Activated naive CD8-positive, alpha-beta T cell treated with anti-CD3 and anti-CD28 coated beads for 36 hours (primary cell): ENCODE data around the gene NHLH2. TPM values are rescaled to one million over a fixed set of nuclear protein-coding genes. Genes with fewer than 3 reads are reported as not detected.

Experiments used
- DNase-seq: peaks from one replicate; pipeline ENCODE4 v3.0.0; 2021
- H3K27ac Mint-ChIP-seq: one replicate; pipeline ENCODE4 v1.8.0; 2022; ENCODE audit warnings: mild to moderate bottlenecking, moderate library complexity, mixed read lengths
- H3K27me3 Mint-ChIP-seq: one replicate; pipeline ENCODE4 v1.8.0; 2022; ENCODE audit warnings: mild to moderate bottlenecking, mixed read lengths
- H3K36me3 Mint-ChIP-seq: one replicate; pipeline ENCODE4 v1.8.0; 2021; ENCODE audit warnings: mild to moderate bottlenecking, mixed read lengths
- H3K4me1 Mint-ChIP-seq: one replicate; pipeline ENCODE4 v1.8.0; 2021; ENCODE audit warnings: mixed read lengths
- H3K4me3 Mint-ChIP-seq: one replicate; pipeline ENCODE4 v1.8.0; 2022; ENCODE audit warnings: mild to moderate bottlenecking, moderate library complexity, mixed read lengths
- H3K9me3 Mint-ChIP-seq: one replicate; pipeline ENCODE4 v1.8.0; 2022; ENCODE audit warnings: mixed read lengths
- total RNA-seq, 2 experiments: library from RNA; stranded (reverse); gene quantifications; one replicate each; pipeline ENCODE4 v1.2.3, GENCODE V29; 2021

NHLH2 gene
- total RNA-seq = not detected

DNA sequence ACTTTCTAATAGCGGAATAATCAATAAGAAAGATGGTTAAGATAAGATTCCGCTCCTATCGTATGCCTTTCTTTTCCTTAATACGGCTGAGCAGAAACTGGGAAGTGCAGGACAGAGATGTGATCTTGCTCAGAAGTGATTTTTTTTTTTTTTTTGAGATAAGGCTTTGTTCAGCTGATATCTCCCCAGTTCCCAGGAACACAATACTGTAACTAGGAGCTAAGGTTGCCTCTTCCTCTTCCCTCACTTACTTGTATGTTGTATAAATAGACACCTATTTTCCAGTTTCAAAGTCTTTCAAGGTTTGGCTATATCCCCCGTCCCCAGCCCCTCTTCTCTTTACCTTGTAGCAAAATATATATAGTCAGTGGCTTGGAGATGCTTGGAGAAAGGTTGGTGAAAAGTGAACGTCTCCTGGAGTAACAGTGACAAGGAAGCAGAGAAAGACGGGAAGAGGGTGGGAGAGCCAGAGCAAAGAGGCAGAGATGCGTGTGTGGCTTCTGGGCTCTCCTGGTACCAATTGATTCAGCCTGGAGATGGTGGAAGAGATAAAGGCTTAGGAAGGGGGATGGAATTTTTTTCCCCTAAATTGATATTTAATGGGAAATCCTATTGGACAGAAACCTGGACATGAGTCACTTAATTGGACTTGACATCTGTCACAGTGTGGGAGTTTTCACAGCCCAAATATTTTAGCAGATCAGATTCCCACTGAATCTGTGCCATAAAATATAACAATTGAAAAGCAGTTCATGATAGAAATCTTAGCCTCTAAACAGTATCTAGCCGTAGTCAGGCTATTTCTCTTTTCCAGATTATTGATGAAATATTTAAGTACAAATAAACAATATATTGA is at the start of gene NHLH2:
Gene NHLH2, minus strand, starts transcription at position 522 of the 856 bp plus-strand sequence. CDS start 2,754 bp downstream, outside the sequence.
- H3K27ac Mint-ChIP-seq = no peak within 1 kb of the TSS
- DNase-seq = no peak
- H3K4me1 Mint-ChIP-seq = peaks cover 6% of the 10 kb centered on the region
- H3K4me3 Mint-ChIP-seq = no peak within 1 kb of the TSS
- H3K9me3 Mint-ChIP-seq = peaks cover 2% of the 10 kb centered on the region
- no peaks in the 10 kb centered on the region for H3K36me3 Mint-ChIP-seq
- peaks cover 71% of the 10 kb centered on the region for H3K27me3 Mint-ChIP-seq

DNA sequence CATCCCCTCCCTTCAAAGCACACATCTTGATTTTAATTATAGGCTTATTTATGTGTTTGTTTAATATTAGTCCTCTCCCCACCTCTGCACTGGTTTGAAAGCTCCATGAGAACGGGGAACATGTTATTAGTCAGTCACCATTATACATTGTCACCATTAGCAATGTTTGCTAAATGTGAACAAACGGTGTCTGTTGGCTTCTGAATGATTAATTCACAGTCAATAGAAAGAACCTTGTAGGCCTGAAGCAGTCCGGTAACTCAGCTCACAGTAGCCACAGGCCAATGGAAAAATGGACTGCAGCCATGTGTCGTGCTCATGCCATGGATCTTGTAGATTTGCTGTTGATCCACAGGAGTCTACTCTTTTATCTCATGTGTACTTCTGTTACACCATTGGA is 49.7 kb upstream of the NHLH2 start:
- Mint-ChIP-seq H3K4me3 (no peak overlapping the region), H3K27me3 (peaks cover 6% of the 10 kb centered on the region), H3K36me3 (no peaks in the 10 kb centered on the region), H3K9me3 (no peaks in the 10 kb centered on the region), H3K27ac (no peak overlapping the region), H3K4me1 (no peaks in the 10 kb centered on the region)
- no peak for DNase-seq

DNA sequence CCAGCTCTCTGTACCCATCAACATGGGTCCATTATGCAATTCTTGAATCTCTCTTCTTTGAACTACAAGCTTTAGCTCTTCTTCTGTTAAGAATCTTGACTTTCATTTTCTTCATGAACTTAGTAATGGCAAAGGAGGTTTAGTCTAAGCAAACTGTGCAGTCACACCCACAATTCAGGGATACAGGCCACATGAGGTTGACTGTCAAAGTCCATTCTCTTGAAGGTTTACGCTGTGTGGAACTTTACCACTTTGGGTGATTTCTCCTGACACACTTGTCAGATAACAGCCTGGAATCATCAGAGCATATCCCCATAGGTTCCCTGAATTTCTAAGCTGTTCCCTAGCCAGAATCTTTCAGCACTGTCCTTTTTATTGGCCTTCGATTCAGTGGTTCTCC is 48.0 kb upstream of the NHLH2 start:
- H3K27ac Mint-ChIP-seq = no peak overlapping the region

DNA sequence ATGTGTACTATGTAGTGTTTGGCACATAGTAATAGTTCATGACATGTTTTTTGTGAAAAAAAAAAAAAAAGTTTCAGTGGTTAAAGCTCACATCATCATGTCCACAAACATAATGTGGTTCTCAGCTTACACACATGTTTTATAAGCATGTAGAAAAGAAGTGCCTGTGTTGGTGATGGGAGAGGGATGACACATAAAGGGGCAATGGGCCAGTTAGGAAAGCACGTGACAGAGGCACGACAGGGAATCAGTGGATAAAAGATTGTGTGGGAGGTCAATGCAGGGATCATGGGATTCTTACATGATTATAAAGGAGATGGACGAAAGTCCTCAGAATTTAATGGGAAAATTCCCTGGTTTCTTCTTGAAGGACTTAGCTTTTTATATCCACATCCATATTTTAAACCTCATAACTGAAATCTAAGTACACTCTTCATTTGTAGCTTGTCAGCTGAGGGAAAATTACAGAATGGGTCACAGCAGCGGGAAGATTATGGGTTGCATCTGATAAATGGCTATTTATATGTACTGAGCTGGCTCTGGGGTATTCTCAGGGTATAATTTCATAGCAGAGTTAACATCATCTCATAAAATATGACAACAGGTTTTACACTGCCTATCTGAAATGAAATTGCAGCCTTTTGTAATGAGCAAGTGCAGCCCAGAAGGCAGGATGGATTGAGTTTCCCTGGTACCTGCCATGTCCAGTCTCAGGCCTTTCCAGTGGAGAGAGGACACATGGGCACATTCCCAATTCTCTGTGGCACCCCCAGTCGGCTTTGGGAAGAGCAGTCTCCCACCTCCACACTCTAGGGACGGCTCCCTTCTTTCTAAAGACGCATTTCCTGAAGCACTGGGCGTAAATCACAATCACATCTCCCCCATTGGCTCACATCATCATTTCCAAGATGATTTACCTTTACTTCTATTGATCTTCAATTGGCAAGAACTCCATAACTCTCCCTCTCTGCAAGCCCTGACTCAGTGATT is 42.3 kb upstream of the NHLH2 start:
- no peaks in the 10 kb centered on the region for H3K9me3 Mint-ChIP-seq
- no peak overlapping the region for H3K4me3 Mint-ChIP-seq
- H3K36me3 Mint-ChIP-seq = no peaks in the 10 kb centered on the region
- no peak overlapping the region for H3K27ac Mint-ChIP-seq
- H3K27me3 Mint-ChIP-seq = peaks cover 16% of the 10 kb centered on the region
- H3K4me1 Mint-ChIP-seq = no peaks in the 10 kb centered on the region
- DNase-seq = no peak

More for the DNA sequence above, 48.0 kb upstream of the NHLH2 start:
- no peak for DNase-seq
- H3K9me3 Mint-ChIP-seq = no peaks in the 10 kb centered on the region
- H3K4me1 Mint-ChIP-seq = no peaks in the 10 kb centered on the region
- no peaks in the 10 kb centered on the region for H3K36me3 Mint-ChIP-seq
- peaks cover 6% of the 10 kb centered on the region for H3K27me3 Mint-ChIP-seq
- H3K4me3 Mint-ChIP-seq = no peak overlapping the region

DNA sequence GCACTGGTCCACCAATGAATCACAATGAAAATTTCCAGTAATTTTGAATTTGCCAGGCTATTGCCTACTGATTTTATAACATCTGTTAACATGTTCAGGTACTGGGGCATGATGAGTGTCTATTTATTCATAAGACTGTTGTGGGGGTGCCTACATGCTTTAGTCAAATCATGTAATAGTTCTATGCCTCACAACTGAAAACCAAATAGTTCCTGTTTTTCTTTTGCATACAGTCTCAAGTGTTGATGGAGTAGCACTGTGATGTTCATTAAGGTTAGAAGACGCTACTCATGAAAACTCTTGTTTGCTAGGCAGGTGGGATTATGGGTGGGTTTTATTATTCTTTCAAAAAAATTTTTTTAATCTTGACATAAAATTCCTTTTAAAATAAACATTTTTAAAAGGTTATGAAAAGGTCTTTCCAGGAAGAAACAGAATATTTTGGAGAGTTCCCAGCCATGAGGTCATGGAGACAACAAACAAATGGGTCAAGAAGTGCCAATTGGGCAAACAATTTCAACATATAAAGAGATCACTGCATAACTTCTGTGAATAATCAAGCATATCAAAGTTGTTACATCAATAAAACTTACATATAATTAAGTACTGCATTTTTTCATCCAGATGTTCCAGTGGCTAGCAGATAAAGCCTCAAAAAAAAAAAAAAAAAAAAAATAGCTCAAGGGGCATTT is 40.2 kb upstream of the NHLH2 start:
- Mint-ChIP-seq H3K27me3 (peaks cover 16% of the 10 kb centered on the region), H3K27ac (no peak overlapping the region), H3K4me1 (no peaks in the 10 kb centered on the region), H3K9me3 (no peaks in the 10 kb centered on the region), H3K36me3 (no peaks in the 10 kb centered on the region), H3K4me3 (no peak overlapping the region)
- no peak for DNase-seq

DNA sequence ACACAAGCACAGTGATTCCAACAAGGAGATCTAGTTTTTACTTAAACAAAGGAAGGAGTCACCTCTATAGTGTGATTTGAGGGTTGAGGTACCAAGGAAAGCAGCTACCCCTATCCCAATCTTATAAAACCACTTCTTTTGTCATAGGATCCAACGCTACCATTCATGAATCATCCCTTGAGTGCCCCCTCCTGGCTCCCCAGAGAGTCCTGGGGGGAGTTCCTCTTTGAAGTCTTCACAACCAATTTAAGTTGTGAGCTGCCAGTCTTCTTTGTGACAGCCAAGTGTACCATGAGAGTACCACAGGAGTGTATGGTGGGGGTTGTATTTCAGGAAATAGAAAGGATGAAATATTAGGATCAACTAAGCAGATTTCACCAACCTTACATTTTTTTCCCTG is 39.1 kb upstream of the NHLH2 start:
- Mint-ChIP-seq H3K9me3 (no peaks in the 10 kb centered on the region), H3K36me3 (no peaks in the 10 kb centered on the region), H3K4me3 (no peak overlapping the region), H3K4me1 (no peaks in the 10 kb centered on the region), H3K27ac (no peak overlapping the region), H3K27me3 (peaks cover 21% of the 10 kb centered on the region)
- DNase-seq = no peak

DNA sequence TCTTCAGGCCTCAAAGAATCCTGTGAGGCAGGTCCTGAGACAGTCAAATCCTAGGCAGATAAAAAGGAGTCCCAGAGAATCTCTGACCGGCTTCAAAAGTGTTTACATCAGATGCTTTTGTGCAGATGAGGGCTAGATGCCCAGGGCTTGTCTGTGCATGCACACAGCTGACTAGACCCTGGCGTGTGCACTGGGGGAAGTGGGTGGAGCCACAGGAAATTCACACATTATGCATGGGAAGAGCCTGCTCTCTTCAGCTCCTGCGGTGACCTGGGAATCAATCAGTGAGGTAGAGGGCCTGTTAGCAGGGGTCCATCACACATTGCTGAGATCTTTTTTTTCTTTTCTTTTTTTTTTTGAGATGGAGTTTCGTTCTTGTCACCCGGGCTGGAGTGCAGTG is 36.6 kb upstream of the NHLH2 start:
- no peaks in the 10 kb centered on the region for H3K4me1 Mint-ChIP-seq
- peaks cover 31% of the 10 kb centered on the region for H3K27me3 Mint-ChIP-seq

DNA sequence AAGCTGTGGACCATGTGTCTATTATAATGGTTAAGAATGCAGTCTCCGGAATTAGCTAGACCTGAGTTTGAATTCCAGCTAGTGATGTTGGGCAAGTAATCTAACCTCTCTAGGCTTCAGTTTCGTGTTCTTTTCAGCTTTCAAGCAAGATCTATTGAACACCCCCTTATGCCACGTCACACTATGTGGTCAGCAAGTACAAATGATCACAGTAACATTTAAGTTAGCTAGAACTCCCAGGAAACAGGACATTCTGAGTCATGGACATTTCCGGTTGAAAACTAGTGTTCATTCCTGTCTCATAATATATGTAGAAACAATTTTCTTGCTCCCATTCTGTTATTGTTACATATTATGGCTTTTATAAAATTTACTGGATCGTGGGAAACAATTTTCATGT is 34.0 kb upstream of the NHLH2 start:
- Mint-ChIP-seq H3K4me1 (no peaks in the 10 kb centered on the region), H3K27ac (no peak overlapping the region), H3K27me3 (peaks cover 32% of the 10 kb centered on the region), H3K4me3 (no peak overlapping the region), H3K36me3 (no peaks in the 10 kb centered on the region), H3K9me3 (no peaks in the 10 kb centered on the region)
- no peak for DNase-seq

More for the DNA sequence above, 36.6 kb upstream of the NHLH2 start:
- Mint-ChIP-seq H3K36me3 (no peaks in the 10 kb centered on the region), H3K27ac (no peak overlapping the region), H3K9me3 (no peaks in the 10 kb centered on the region), H3K4me3 (no peak overlapping the region)
- no peak for DNase-seq

DNA sequence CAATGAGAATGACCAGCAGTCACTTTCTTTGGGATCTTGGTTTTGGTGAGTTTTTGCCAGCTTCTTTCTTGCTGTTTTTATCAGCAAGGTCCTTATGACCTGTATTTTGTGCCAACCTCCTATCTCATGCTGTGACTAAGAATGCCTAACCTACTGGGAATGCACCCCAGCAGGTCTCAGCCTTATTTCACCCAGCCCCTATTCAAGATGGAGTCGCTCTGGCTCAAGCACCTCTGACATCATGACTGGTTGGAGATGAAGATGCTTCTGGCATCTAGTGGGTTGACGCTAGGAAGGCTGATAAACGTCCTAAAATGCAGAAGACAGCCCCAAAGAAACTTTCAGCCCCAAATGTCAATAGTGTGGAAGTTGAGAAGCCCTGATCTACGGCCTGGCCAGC is 33.6 kb upstream of the NHLH2 start:
- Mint-ChIP-seq H3K36me3 (no peaks in the 10 kb centered on the region), H3K27me3 (peaks cover 32% of the 10 kb centered on the region), H3K4me3 (no peak overlapping the region), H3K4me1 (no peaks in the 10 kb centered on the region), H3K27ac (no peak overlapping the region), H3K9me3 (no peaks in the 10 kb centered on the region)
- no peak for DNase-seq

DNA sequence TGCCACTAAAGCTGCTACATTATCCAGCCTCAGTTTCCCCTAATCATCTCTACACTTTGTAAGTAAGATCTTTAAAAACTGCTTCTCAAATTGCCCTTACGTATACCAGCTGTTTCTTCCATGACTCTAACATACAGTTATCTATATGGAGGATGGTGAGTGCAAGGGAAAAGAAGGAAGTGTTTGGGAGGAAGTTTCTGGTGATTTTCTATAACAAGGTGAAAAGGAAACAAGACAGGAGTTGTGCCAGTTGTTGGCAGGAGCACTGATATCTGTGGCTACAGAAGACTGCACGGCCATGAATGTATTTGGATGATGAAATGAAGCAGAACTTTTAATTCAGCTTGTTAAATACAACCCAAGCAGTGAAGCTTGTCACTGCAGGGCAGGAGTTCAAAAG is 32.3 kb upstream of the NHLH2 start:
- no peak for DNase-seq
- H3K4me3 Mint-ChIP-seq = no peak overlapping the region
- peaks cover 35% of the 10 kb centered on the region for H3K27me3 Mint-ChIP-seq
- H3K9me3 Mint-ChIP-seq = no peaks in the 10 kb centered on the region
- H3K36me3 Mint-ChIP-seq = no peaks in the 10 kb centered on the region
- no peak overlapping the region for H3K27ac Mint-ChIP-seq
- no peaks in the 10 kb centered on the region for H3K4me1 Mint-ChIP-seq

DNA sequence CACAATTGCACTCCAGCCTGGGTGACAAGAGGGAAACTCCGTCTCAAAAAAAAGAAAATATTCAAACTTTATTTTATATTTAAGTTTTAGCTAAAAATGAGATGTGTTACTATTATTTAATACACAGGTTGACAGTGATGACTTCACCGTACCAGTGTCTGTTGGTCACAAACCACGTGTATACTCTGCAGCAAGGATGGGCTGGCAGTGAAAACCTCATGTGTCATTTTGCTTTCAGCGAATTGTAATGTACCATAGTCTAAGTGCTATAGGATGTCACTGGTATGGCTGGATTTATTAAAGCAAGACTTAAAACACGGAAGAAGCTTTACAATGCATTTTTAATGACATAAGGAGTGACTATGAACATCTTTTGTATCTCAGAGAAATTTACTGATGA is 28.1 kb upstream of the NHLH2 start:
- Mint-ChIP-seq H3K4me3 (no peak overlapping the region), H3K36me3 (no peaks in the 10 kb centered on the region), H3K4me1 (no peaks in the 10 kb centered on the region), H3K27ac (no peak overlapping the region), H3K27me3 (peaks cover 32% of the 10 kb centered on the region), H3K9me3 (no peaks in the 10 kb centered on the region)
- DNase-seq = no peak

DNA sequence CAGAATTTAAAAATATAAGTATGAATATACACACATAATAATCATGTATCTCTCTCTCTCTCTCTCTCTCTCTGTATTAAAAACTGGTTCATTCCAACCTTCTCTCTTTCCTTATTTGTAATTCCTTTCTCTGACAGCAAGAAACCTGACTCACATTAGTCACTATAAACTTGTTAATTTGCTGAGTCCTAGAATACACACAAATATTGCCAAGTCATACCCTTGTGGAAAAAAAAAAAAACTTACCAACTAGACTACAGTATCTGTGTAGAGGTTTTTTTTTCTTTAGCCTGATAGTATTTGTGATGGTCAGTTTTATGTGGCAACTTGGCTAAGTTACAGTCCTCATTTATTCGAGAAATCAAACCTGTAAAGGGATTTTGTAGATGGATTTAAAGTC is 26.3 kb upstream of the NHLH2 start:
- no peaks in the 10 kb centered on the region for H3K4me1 Mint-ChIP-seq
- no peak overlapping the region for H3K27ac Mint-ChIP-seq
- no peaks in the 10 kb centered on the region for H3K9me3 Mint-ChIP-seq
- no peaks in the 10 kb centered on the region for H3K36me3 Mint-ChIP-seq
- DNase-seq = no peak
- H3K4me3 Mint-ChIP-seq = no peak overlapping the region
- H3K27me3 Mint-ChIP-seq = peaks cover 34% of the 10 kb centered on the region

DNA sequence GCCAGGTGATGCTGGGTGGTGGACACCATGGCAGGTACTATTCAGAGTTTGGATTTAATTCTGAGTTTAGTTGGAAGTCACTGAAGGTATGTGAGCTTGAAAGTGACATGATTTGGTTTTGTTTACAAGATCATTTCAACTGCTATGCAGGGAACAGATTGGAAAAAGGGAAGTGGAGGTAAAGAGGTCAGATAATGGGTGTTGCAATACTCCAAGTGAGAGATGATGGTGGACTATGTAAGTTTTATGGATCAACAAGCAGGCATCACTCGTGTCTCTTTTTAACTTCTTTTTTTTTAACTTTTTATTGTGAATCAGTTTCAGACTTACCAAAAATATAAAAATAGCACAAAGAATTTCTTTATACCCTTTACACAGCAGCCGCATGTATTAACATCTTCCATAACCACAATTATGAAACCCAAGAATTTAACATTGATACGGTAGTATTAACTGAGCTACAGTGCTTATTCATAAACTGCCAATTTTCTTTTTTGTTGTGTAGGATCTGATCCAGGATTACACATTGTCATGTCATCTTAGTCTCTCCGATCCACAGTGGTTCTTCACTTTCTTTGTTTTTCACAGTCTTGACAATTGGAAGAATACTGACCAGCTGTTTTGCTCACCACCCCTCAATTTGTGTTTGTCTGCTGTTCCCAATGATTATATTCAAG is 24.9 kb upstream of the NHLH2 start:
- no peak for DNase-seq
- H3K4me1 Mint-ChIP-seq = no peaks in the 10 kb centered on the region
- no peaks in the 10 kb centered on the region for H3K9me3 Mint-ChIP-seq
- H3K4me3 Mint-ChIP-seq = no peak overlapping the region
- H3K27ac Mint-ChIP-seq = no peak overlapping the region
- peaks cover 33% of the 10 kb centered on the region for H3K27me3 Mint-ChIP-seq
- H3K36me3 Mint-ChIP-seq = no peaks in the 10 kb centered on the region

DNA sequence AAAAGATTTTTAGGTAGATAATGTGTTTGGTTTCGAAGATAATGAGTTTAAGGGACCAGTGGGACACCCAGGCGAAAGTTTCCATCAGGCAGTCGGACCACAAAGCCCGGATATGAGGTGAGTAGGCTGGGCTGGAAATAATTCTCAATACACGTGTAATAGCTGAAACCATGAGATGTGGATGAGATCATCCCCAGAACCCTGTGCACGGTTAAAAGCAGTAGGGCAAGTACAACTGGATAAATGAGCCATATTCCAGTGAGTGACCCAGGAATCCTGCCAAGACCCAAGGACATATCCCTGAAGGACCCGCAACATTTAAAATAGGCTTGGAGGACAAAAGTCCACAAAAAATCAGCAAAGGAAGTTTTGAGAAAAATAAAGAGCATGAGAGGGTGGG is 21.5 kb upstream of the NHLH2 start:
- DNase-seq = no peak
- no peak overlapping the region for H3K4me3 Mint-ChIP-seq
- no peaks in the 10 kb centered on the region for H3K36me3 Mint-ChIP-seq

More for the DNA sequence above, 21.5 kb upstream of the NHLH2 start:
- H3K4me1 Mint-ChIP-seq = no peaks in the 10 kb centered on the region
- no peaks in the 10 kb centered on the region for H3K9me3 Mint-ChIP-seq
- H3K27me3 Mint-ChIP-seq = peaks cover 41% of the 10 kb centered on the region
- no peak overlapping the region for H3K27ac Mint-ChIP-seq
